NCI-H82 treated with DMSO at 0.1 percent for 48 hours (cell line): ENCODE measurements around the gene OLFML2A.
"Not testable (repeated sequence)": the region's sequence is repeated elsewhere in the genome, so short reads cannot be mapped to it uniquely, and the experiment has no call there.

Experiments
- DNase-seq: peaks from one replicate; lab custom pipeline; 2025; ENCODE audit not compliant: unreplicated experiment; lab: John Stamatoyannopoulos, UW

OLFML2A gene

GRCh38 chr9:124818431-124819281 lies 41.7 kb downstream of the OLFML2A start:
- DNase-seq = no peak

DNA sequence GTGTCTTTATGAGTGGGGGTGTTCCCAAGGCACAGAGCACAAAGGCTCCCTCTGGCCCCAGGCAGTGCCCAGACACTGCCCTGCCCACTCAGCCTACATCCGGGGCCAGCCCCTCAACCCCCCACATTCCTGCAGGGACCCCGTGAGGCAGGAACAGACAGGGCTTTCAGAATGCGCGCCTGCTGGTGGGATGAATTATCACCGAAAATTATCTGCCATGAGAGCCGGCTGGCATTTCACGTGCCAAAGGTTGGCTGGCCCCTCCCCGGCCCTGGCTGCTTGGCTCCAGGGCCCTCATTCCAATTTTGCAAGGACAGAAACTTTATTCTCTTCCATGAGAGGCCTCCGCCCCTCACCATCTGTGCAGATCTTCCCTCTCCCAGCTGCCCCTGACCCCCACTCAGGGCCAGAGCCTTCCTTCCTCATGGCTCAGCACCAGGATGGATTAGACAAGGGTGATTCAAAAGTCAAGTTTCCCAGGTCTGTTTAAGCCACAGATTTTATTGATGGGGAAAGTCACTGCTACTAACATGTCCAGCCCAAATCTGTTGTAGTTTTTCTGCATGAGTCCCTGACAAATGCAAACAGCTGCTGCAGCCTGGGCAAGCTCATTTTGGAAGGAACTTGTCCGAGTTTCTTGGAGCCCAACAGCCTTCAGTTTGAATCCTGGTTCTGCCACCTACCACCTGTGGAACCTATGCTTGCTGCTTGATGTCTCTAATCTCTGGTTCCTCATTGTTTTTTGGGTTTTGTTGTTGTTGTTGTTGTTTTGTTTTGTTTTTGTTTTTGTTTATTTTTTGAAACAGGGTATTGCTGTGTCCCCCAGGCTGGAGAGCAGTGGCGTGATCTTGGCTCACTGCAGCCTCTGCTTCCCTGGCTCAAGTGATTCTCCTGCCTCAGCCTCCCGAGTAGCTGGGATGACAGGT lies 44.0 kb downstream of the OLFML2A start:
- peak; percentile 8 for DNase-seq

DNA sequence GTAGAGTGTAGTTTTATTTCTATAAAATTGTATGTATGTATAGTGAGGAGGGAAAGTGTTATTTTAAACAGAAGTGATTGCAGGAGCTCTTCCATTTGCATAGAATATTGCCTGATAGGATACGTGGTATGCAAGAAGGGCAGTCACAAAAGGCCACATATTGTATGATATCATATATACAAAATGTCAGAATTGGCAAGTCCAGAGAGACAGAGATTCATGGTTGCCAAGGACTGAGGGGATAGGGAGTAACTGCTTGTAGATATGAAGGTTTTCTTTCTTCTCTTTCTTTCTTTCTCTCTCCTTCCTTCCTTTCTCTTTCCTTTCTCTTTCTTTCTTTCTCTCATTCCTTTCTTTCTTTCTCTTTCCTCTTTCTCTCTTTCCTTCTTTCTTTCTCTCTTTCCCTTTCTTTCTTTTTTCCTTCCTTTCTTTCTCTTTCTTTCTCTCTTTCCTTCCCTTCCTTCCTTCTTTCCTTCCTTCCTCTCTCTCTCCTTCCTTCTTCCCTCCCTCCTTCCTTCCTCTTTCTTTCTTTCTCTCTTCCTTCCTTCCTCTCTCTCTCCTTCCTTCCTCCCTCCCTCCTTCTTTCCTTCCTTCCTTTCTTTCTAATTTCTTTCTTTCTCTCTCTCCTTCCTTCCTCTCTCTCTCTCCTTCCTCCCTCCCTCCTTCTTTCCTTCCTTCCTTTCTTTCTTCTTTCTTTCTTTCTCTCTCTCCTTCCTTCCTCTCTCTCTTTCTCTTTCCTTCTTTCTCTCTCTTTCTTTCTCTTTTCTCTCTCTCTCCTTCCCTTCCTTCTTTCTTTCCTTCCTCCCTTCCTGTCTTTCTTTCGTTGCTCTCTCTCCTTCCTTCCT lies 51.8 kb downstream of the OLFML2A start:
- no peak for DNase-seq

DNA sequence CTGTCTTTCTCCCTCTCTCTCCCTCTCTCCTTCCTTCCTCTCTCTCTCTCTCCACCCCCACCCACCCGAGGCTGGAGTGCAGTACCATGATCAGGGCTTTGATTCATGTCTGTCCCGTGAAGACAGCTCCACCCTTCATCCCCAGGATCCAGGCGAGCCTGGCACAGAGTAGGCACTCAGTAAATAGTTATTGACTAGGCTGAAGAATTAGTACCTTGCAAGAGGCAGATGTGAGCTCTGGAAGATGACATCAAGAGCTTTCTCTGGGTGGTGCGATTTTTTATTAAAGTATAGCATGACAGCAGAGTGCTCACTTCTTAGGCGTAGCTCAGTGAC lies 52.4 kb downstream of the OLFML2A start:
- no peak for DNase-seq

DNA sequence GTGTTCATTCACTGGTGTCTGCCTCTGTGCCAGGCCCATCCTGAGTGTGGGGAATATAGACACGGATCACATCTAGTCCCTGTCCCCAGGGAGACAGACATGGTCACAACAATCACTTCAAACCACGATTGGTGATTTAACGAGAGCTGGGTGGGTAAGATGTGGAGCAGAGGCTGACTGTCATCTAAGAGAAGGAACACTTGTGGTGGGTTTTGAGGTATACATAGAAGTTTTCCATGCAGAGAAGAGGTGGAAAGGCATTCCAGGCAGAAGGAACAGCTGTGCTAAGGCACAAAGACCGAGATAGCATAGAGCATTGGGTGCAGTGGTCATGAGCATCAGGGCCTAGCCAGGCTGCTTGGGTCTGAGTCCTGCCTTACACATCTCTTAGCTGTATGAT lies 53.7 kb downstream of the OLFML2A start:
- DNase-seq = no peak

GRCh38 chr9:124831642-124832364 lies 54.9 kb downstream of the OLFML2A start:
- no peak for DNase-seq

DNA sequence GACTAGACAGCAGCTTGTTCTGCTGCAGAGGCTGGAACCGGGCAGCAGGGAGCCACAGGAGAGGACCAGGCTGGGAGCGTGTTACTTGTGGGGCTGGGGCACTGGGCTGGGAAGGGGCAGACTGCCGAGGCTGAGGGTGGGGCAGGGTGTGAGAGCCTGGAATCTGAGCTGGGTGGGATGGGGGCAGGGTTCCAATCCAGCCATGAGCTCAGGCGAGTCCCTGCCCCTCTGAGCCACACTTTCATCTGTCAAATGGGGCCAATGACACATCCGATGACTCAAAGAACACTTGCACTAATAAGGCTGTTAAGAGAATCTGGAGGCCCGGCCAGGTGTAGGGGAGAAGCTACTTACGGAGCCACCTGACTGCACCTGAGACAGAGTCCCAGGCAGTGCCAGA lies 57.7 kb downstream of the OLFML2A start:
- DNase-seq = no peak

DNA sequence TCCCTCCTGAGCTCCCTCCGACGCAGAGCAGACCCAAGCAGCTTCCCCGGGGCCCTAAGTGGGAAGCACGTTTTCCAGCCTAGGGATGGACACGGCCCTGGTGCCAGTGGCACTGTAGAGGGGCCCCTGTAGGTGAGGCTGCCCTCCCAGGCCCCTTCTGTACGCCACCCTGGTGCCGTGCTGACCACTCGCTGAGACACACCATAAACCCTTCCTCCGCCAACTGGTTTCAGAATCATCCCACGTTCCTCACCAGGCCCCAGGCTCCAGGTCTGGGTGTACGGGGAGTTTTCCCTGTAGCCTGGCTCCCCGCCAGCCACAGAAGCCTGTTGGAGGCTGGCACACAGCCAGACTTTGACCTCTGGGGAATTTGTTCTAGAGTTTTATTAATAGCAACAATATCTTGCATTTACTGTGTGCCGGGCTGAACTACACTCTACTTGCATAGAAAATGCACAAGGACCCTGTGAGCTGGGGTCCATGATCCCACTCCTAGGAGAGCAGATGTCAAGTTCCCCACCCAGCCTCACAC lies 58.2 kb downstream of the OLFML2A start:
- DNase-seq = no peak

- not testable (repeated sequence) for DNase-seq
These were observed 61.2 kb downstream of the OLFML2A start for GRCh38 chr9:124838132-124838531.

DNA sequence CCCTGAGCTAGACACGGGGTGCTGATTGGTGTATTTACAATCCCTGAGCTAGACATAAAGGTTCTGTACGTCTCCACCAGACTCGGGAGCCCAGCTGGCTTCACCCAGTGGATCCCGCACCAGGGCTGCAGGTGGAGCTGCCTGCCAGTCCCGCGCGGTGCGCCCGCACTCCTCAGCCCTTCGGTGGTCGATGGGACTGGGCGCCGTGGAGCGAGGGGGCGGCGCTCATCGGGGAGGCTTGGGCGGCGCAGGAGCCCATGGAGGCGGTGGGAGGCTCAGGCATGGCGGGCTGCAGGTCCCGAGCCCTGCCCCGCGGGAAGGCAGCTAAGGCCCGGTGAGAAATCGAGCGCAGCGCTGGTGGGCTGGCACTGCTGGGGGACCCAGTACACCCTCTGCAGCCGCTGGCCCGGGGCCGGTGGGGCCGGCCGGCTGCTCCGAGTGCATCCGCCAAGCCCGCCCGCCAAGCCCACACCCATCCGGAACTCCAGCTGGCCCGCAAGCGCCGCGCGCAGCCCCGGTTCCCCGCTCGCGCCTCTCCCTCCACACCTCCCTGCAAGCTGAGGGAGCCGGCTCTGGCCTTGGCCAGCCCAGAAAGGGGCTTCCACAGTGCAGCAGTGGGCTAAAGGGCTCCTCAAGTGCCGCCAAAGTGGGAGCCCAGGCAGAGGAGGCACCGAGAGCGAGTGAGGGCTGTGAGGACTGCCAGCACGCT lies 61.8 kb downstream of the OLFML2A start:
- not testable (repeated sequence) for DNase-seq

DNA sequence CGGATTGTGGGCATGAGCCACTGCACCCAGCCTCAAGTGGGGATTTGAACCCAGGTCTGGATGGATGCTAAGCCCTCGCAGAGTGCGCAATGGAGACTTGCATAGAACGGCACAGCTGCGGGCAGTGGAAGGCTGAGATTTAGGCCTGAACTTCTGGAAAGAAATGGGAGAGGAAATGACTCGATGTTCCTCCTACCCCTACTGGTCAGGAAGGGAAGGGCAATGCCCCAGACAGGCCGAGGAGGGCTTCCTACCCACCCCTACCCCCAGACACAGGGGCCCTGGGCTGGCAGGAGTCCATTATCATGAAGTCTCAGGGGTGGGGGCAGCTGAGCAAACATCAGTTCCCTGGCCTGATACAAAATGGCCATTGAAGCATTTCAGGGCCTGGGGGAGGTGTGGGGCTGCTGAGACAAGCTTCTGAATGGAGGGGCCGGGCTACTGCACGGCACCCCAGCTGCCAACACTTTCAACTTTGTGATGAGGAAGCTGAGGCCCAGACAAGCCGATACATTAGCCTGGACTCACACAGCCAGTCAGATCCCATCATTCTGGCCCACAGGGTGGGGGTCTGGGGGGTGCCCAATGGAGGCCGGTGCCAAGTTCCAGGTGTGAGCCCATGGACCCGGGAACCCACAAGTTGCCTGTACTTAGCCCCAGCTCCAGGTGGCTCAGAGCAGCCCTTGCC lies 62.8 kb downstream of the OLFML2A start:
- no peak for DNase-seq

- no peak for DNase-seq
These were observed 63.4 kb downstream of the OLFML2A start for GRCh38 chr9:124840300-124840833.

DNA sequence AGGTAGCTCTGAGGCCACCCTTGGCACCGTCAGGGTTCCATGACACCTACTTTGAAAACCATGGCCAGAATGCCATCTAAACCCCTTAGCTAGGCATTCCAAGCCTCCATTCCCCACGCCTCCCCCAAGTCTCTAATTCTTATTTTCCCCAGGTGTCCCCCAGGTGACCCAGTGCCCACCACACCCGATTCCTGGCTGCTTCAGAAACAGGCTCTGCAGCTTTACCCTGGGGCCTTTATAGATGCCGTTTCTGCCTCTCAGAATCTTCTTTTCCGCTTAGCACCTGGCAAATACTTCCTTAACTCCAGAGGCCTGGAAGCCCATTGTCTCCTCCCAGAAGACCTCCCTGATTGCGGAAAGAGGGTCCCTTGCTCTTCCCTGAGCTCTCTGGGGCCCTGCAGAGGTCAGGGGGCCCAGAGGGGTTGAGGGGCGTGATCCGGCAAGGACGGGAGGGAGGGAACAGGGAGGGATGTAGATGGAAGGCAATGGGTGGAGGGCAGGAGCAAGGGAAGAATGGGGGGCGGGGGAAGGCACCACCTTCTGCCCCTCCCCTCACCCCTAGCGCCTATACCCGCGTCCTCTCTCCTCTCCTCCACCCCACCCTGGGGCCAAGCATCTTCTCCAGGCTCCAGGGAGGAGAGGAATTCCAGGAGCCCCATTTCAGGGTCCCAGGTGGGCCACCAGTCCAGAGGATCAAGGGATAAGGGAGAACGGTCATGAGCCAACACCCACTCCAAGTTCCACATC lies 64.3 kb downstream of the OLFML2A start:
- no peak for DNase-seq

- no peak for DNase-seq
These were observed 66.6 kb downstream of the OLFML2A start for GRCh38 chr9:124843456-124844034.

GRCh38 chr9:124844291-124844690 lies 67.4 kb downstream of the OLFML2A start:
- no peak for DNase-seq

DNA sequence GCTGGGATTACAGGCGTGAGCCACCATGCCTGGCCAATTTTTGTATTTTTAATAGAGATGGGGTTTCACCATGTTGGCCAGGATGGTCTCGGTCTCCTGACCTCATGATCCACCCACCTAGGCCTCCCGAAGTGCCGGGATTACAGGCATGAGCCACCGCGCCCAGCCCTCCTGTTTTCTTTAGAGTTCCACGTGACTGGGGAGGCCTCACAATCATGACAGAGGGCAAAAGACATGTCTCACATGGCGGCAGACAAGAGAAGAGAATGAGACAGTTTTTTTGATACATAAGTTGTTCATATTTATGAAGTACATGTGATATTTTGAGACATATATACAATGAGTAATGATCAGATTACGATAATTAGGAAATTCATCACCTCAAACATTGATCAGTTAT lies 69.5 kb downstream of the OLFML2A start:
- DNase-seq = not testable (repeated sequence)

- DNase-seq = no peak
These were observed 70.0 kb downstream of the OLFML2A start for GRCh38 chr9:124846969-124847368.

- no peak for DNase-seq
These were observed 72.9 kb downstream of the OLFML2A start for GRCh38 chr9:124849801-124850200.
